Peyer's patch (tissue), 4 donors: ENCODE measurements around the gene F11R.

Experiments
- POLR2A ChIP-seq, 2 donors: fragments of 450-650 bp; IDR thresholded peaks; one replicate each; pipeline ENCODE4 v1.5.1; 2017; ENCODE audit warnings: antibody characterized with exemption in 2 of 2, mild to moderate bottlenecking in 2 of 2, moderate library complexity in 2 of 2
- TF ChIP-seq, protein P1 (sequence below), 6 experiments: fragments of 450-650 bp in 4 of 6; fragments of 200-600 bp in 2 of 6; sonication (generic) in 1 of 6; IDR thresholded peaks; one replicate each; pipeline ENCODE4 v1.5.1; 2017 to 2019; ENCODE audit warnings: antibody characterized with exemption in 6 of 6, mild to moderate bottlenecking in 3 of 6, moderate library complexity in 1 of 6

DNA sequence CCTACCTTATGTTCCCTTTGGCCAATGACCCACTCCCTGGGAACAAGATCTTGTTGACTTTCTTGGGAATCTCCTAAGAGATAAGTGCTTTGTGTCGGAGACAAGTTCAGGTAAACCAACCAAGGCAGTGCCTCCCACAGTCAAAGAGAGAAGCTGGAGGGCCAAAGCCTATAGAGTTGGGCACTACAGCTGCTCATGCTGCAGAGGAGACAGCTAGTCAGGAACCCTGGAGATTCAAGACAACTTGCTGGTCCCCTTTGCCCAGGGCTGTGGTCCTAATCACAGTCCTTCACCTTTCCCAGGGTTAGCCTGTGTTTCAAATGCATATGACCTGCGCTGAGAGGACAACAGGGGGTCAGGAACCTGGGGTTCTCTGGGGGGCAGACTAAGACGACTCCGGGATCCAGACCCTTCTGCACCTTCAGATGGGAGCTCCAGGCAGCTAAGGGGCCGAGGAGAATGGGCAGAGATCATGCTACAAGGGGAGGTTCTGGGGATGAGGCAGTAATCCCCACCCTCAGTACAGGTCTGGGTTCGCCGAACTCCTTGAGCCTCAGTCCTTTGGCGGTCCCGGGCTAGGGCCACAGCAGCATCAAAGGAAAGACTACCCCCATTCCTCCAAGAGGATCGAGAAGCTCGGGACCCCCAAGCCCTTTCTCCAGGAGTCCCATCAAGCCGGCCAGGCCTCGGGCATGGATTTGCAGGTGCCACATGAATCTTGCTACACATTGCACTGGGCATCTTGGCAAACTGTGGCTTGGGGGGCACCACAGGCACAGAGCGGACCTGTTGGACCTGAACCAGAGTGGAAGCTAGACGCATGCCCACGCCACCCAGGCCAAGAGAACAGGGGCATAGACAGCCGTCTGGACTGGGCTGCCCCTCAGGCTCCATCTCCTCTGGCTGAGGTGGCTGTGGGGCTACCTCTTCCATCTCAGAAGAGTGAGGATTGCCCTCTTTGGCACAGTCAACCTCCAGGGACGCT is 26.8 kb upstream of the F11R start:
- TF ChIP-seq, protein P1, sequence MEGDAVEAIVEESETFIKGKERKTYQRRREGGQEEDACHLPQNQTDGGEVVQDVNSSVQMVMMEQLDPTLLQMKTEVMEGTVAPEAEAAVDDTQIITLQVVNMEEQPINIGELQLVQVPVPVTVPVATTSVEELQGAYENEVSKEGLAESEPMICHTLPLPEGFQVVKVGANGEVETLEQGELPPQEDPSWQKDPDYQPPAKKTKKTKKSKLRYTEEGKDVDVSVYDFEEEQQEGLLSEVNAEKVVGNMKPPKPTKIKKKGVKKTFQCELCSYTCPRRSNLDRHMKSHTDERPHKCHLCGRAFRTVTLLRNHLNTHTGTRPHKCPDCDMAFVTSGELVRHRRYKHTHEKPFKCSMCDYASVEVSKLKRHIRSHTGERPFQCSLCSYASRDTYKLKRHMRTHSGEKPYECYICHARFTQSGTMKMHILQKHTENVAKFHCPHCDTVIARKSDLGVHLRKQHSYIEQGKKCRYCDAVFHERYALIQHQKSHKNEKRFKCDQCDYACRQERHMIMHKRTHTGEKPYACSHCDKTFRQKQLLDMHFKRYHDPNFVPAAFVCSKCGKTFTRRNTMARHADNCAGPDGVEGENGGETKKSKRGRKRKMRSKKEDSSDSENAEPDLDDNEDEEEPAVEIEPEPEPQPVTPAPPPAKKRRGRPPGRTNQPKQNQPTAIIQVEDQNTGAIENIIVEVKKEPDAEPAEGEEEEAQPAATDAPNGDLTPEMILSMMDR (IDR thresholded peaks at IDR 0.05) = no peak
- no peak for TF ChIP-seq POLR2A (IDR thresholded peaks at IDR 0.05)
